Measurements from ENCODE around the gene NR2F1.

The NR2F1 gene

GRCh38 chr5:93591323-93591945 is 8.4 kb downstream of the NR2F1 start:
- no peak for DNase-seq (ENCODE audit: low spot score)

GRCh38 chr5:93592883-93593282 is 9.9 kb downstream of the NR2F1 start:
- DNase-seq (ENCODE audit: low spot score): no peak

- no peak for DNase-seq (ENCODE audit: low spot score)
Measured at GRCh38 chr5:93593476-93594131, 10.6 kb downstream of the NR2F1 start.

- DNase-seq (ENCODE audit: low spot score): no peak
Measured at GRCh38 chr5:93594591-93595419, 11.8 kb downstream of the NR2F1 start.

GRCh38 chr5:93595420-93596147 is 12.6 kb downstream of the NR2F1 start:
- DNase-seq (ENCODE audit: low spot score): no peak

GRCh38 chr5:93596310-93596675 is 13.3 kb downstream of the NR2F1 start:
- DNase-seq (ENCODE audit: low spot score): no peak

GRCh38 chr5:93596676-93597490 is 13.9 kb downstream of the NR2F1 start:
- no peak for DNase-seq (ENCODE audit: low spot score)

GRCh38 chr5:93598091-93599000 is 15.3 kb downstream of the NR2F1 start:
- DNase-seq (ENCODE audit: low spot score): no peak

- DNase-seq (ENCODE audit: low spot score): no peak
Measured at GRCh38 chr5:93599001-93599379, 16.0 kb downstream of the NR2F1 start.

- DNase-seq (ENCODE audit: low spot score): no peak
Measured at GRCh38 chr5:93599399-93600120, 16.5 kb downstream of the NR2F1 start.

- no peak for DNase-seq (ENCODE audit: low spot score)
Measured at GRCh38 chr5:93600409-93601070, 17.5 kb downstream of the NR2F1 start.

GRCh38 chr5:93601071-93601801 is 18.2 kb downstream of the NR2F1 start:
- no peak for DNase-seq (ENCODE audit: low spot score)

- DNase-seq (ENCODE audit: low spot score): no peak
Measured at GRCh38 chr5:93601802-93602155, 18.8 kb downstream of the NR2F1 start.

- no peak for DNase-seq (ENCODE audit: low spot score)
Measured at GRCh38 chr5:93602241-93603077, 19.4 kb downstream of the NR2F1 start.

GRCh38 chr5:93603078-93603792 is 20.2 kb downstream of the NR2F1 start:
- no peak for DNase-seq (ENCODE audit: low spot score)

GRCh38 chr5:93603793-93604643 is 21.0 kb downstream of the NR2F1 start:
- DNase-seq (ENCODE audit: low spot score): no peak
